HL-60 (cell line): ENCODE measurements around the gene SLC1A6.

Source experiments
- DNase-seq, 2 experiments: peaks; one replicate each; pipeline ENCODE4 v3.0.0-alpha.2; 2010 to 2020; ENCODE audit warnings: low read depth in 1 of 2, low spot score in 1 of 2
- H3K27ac ChIP-seq: fragments of 250-450 bp; sonication (Bioruptor Pico); replicated peaks from 2 replicates; pipeline ENCODE4 v1.5.1; 2020; ENCODE audit warnings: mild to moderate bottlenecking, moderate library complexity
- H3K27me3 ChIP-seq: fragments of 250-450 bp; sonication (Bioruptor Pico); 2 replicates; pipeline ENCODE4 v1.5.1; 2021; ENCODE audit warnings: mild to moderate bottlenecking, moderate library complexity; ENCODE audit not compliant: insufficient read depth, poor library complexity, severe bottlenecking
- H3K4me3 ChIP-seq: replicated peaks from 2 replicates; pipeline ENCODE4 v1.5.1; 2011; ENCODE audit warnings: mild to moderate bottlenecking, control low read depth, low read length; ENCODE audit not compliant: insufficient read depth
- GABPA ChIP-seq: IDR thresholded peaks from 2 replicates; pipeline ENCODE4 v1.6.1; 2012; ENCODE audit warnings: low read depth
- POLR2AphosphoS5 ChIP-seq: IDR thresholded peaks from 2 replicates; pipeline ENCODE4 v1.6.1; 2012; ENCODE audit warnings: low read depth
- SPI1 ChIP-seq: IDR thresholded peaks from 2 replicates; pipeline ENCODE4 v1.6.1; 2012; ENCODE audit warnings: low read depth, mild to moderate bottlenecking, borderline replicate concordance
- TF ChIP-seq, protein P1 (sequence below): IDR thresholded peaks from one replicate; pipeline ENCODE4 v1.5.1; 2011; ENCODE audit warnings: low read length, control low read depth, inconsistent platforms; ENCODE audit not compliant: insufficient read depth
- TF ChIP-seq, protein P2 (sequence below): IDR thresholded peaks from 2 replicates; pipeline ENCODE4 v1.6.1; 2012; ENCODE audit warnings: low read depth; ENCODE audit not compliant: insufficient replicate concordance

Gene SLC1A6

DNA sequence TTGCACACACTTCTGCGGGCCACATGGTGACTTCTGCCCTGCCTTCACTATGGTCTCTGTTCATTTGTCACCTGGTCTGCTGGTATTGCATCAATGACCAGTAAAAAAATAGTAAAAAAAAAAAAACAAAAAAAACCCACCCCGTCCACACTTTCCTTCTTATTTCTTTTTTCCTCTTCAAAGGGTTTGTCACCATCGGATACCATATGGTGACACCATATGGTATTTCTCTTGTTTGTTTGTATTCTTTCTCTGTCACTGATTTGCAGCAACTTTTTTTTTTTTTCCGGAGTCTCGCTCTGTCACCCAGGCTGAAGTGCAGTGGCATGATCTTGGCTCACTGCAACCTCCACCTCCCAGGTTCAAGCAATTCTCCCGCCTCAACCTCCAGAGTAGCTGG is 64.5 kb downstream of the SLC1A6 start:
- TF ChIP-seq, protein P1, sequence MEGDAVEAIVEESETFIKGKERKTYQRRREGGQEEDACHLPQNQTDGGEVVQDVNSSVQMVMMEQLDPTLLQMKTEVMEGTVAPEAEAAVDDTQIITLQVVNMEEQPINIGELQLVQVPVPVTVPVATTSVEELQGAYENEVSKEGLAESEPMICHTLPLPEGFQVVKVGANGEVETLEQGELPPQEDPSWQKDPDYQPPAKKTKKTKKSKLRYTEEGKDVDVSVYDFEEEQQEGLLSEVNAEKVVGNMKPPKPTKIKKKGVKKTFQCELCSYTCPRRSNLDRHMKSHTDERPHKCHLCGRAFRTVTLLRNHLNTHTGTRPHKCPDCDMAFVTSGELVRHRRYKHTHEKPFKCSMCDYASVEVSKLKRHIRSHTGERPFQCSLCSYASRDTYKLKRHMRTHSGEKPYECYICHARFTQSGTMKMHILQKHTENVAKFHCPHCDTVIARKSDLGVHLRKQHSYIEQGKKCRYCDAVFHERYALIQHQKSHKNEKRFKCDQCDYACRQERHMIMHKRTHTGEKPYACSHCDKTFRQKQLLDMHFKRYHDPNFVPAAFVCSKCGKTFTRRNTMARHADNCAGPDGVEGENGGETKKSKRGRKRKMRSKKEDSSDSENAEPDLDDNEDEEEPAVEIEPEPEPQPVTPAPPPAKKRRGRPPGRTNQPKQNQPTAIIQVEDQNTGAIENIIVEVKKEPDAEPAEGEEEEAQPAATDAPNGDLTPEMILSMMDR, result no peak
- no peak for TF ChIP-seq POLR2AphosphoS5
- no peak for TF ChIP-seq GABPA
- no peak for TF ChIP-seq SPI1
- TF ChIP-seq, protein P2, sequence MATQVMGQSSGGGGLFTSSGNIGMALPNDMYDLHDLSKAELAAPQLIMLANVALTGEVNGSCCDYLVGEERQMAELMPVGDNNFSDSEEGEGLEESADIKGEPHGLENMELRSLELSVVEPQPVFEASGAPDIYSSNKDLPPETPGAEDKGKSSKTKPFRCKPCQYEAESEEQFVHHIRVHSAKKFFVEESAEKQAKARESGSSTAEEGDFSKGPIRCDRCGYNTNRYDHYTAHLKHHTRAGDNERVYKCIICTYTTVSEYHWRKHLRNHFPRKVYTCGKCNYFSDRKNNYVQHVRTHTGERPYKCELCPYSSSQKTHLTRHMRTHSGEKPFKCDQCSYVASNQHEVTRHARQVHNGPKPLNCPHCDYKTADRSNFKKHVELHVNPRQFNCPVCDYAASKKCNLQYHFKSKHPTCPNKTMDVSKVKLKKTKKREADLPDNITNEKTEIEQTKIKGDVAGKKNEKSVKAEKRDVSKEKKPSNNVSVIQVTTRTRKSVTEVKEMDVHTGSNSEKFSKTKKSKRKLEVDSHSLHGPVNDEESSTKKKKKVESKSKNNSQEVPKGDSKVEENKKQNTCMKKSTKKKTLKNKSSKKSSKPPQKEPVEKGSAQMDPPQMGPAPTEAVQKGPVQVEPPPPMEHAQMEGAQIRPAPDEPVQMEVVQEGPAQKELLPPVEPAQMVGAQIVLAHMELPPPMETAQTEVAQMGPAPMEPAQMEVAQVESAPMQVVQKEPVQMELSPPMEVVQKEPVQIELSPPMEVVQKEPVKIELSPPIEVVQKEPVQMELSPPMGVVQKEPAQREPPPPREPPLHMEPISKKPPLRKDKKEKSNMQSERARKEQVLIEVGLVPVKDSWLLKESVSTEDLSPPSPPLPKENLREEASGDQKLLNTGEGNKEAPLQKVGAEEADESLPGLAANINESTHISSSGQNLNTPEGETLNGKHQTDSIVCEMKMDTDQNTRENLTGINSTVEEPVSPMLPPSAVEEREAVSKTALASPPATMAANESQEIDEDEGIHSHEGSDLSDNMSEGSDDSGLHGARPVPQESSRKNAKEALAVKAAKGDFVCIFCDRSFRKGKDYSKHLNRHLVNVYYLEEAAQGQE, result no peak
- Histone ChIP-seq H3K4me3 (no peak overlapping the region), H3K27me3 (no peaks in the 10 kb centered on the region), H3K27ac (no peak overlapping the region)
- no peak for DNase-seq

DNA sequence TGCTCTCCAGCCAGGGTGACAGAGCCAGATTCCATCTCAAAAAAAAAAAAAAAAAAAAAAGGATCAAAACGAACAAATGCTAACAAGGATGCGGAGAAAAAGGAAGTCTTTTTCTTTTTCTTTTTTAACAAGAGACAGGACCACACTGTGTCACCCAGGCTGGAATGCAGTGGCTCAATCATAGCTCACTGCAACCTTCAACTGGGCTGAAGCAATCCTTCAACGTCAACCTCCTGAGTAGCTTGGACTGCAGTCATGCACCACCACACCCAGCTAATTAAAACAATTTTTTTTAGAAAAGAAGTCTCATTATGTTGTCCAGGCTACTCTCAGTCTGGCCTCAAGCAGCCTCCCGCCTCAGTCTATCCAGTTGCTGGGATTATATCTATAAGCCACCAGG is 73.0 kb downstream of the SLC1A6 start:
- Histone ChIP-seq H3K27ac (no peak overlapping the region), H3K4me3 (no peak overlapping the region), H3K27me3 (peaks cover 7% of the 10 kb centered on the region)
- TF ChIP-seq GABPA, result no peak
- TF ChIP-seq, protein P1, result no peak
- TF ChIP-seq SPI1, result no peak
- TF ChIP-seq POLR2AphosphoS5, result no peak
- TF ChIP-seq, protein P2, result no peak
- DNase-seq, result no peak

DNA sequence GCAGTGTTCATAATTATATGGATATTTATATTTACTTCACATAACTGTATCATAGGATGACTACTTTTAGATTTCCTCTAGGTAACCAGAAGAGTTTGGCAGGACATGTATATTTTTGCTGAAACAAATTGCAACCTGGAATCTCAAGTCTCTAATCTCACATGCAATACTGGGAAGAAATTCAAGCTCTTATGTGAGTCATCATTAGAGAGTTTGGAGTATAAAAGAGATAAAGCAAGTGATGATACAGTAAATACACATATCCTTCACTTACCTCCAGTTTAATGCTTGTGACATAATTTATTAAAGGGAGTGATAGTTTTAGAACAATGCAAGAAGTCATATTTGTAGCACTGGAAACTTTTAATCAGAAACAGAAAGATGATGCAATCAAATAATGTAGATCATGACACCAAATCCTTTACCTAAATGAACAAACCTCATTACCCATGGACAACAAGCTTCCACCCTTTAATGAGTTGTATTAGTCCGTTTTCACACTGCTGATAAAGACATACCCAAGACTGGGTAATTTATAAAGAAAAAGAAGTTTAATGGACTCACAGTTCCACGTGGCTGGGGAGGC is 77.9 kb downstream of the SLC1A6 start:
- peaks cover 7% of the 10 kb centered on the region for H3K27me3 ChIP-seq
- no peak overlapping the region for H3K4me3 ChIP-seq
- no peak for TF ChIP-seq SPI1
- TF ChIP-seq, protein P1, result no peak
- no peak for TF ChIP-seq POLR2AphosphoS5
- TF ChIP-seq GABPA, result no peak
- TF ChIP-seq, protein P2, result no peak
- no peak for DNase-seq
- no peak overlapping the region for H3K27ac ChIP-seq
